RCC 7860 (cell line): Measurements from ENCODE around the gene YPEL2.
"Not testable (repeated sequence)": the region's sequence is repeated elsewhere in the genome, so short reads cannot be mapped to it uniquely, and the experiment has no call there.

Experiments used
- DNase-seq: peaks from one replicate; pipeline ENCODE4 v3.0.0-alpha.2; 2015; ENCODE audit warnings: low spot score
- FAIRE-seq: peaks from 2 replicates; lab custom pipeline; 2012; peaks lifted over from hg19 to GRCh38; lab: Jason Lieb, UNC

Gene YPEL2

DNA sequence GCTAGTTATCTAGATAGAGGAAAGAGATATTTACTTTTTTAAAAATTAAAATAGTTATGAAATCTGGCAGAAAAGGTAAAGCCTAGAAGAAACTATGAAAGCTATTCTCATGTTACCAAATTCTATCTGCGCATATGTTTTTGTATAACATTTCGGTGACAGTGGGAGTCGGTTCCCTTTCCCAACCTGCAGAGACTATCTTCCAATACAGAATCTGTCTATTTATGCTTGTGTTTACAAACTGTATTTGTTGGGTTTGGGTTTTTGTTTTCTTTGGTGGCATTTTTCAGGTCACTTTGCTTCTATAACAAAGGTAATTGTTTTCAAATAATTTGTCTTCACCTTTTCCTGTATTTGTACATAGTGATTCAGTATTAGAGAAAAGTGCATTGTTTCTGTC is 69.8 kb downstream of the YPEL2 start:
- DNase-seq (no peak), FAIRE-seq (no peak)

DNA sequence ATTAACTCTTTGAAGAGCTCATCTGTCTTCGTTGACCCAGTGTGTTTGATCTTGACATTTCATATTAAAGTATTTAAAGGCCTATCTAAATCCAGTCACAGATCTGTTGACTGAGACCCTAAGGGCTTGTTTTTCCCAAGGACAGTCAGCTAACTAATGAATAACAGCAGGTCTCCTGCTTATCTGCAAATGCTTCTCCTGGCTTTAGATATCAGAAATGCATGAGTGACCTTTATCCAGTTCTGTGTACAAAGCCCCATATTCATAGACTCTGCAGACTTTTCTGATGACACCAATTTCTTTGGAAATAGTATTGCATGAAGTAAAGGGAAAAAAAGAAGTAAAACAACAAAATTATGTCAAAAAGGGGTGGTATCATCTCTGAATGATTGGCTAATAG is 70.3 kb downstream of the YPEL2 start:
- FAIRE-seq (no peak), DNase-seq (no peak)

DNA sequence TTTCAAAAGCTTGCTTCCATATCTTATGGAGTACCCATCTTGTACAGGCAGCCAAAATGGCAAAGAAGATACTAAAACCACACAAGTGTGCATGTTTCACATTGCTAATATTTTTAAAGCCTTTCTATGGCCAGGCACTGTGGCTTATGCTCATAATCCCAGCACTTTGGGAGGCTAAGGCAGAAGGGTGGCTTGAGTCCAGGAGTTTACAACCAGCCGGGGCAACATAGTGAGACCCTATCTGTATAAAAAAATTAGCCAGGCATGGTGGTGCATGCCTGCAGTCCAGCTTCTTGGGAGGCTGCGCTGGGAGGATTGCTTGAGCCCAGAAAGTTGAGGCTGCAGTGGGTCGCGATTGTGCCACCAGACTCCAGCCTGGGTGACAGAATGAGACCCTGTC is 71.3 kb downstream of the YPEL2 start:
- FAIRE-seq (no peak), DNase-seq (no peak)

DNA sequence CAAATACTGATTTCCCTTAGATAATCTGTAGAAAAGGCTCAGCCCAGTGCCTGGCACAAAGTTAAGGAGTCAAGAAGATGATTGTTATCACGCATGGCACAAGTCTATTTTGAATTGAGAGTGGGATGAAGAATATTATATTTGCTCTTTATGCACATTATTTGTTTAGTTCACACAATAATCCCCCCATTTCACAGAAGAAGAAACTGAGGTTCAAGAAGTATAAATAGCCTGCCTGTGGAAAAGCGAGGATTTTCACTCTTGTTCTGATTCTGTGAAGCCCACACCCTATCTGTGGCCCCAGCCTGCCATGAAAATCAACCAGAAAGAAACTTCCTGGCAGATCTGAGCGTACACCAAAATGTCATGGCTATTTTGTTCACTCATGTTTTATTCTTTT is 73.0 kb downstream of the YPEL2 start:
- FAIRE-seq, result no peak
- no peak for DNase-seq

DNA sequence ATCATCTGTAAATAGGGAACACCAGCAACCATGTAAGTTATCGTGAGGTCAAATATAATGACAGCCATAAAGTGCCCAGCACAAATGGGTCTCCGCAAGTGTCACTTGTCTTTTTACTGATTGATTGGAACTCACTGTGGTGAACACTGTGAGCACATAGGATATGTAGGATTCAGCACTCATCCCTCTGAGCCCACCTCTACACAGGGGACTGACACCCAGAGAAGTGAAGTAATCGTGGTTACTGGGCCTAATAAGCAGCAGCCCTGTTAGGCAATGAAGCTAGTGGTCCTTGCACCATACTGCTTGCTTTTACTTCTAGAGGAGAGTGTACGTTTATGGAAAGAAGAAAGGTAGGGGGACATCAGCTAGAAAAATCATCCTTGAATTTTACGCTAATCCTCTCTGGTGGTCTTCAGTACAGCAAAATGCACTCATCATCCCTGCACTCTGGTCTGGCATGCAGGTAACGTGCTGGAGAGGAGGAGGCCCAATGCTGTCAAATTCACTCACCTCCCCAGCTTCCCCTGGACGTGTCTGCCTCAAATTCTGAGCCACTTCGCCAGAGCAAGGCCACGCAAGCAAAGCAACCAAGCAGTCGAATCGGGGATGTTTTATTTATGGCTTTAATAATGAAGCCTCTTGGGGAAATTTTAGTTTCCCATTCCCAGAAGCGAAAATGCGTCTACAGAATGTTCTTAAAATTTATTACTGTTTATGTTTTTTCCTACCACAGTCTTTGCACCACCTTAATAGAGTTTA is 74.7 kb downstream of the YPEL2 start:
- FAIRE-seq (no peak), DNase-seq (no peak)

DNA sequence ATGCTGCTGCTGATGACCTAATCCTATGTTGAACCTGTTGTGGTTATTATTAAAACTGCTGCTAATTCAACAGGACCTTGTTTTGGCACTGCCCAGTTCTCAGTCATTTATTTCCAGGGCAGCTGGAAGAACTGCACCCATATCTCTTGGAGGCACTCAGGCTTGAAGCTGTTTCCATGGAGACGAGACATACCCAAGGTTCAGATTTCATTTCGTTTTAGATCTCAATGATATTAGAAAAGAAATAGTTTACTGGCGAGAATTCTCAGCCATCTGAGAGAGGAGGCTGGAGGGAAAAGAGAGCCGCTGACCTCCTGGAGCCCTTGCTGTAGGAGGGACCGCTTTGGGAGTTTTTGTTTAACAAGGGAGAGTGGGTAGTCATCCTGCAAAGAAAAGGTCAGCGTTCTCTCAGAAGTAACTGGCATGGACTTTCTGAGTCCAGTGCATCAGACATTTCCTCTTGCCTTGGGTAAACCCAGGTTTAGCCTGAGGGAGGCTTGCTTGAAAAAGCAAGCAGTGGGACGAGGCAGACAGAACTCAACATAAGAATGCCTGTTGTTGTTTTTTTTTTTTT is 75.4 kb downstream of the YPEL2 start:
- DNase-seq, result peak; percentile 83
- peak; percentile 90 for FAIRE-seq

DNA sequence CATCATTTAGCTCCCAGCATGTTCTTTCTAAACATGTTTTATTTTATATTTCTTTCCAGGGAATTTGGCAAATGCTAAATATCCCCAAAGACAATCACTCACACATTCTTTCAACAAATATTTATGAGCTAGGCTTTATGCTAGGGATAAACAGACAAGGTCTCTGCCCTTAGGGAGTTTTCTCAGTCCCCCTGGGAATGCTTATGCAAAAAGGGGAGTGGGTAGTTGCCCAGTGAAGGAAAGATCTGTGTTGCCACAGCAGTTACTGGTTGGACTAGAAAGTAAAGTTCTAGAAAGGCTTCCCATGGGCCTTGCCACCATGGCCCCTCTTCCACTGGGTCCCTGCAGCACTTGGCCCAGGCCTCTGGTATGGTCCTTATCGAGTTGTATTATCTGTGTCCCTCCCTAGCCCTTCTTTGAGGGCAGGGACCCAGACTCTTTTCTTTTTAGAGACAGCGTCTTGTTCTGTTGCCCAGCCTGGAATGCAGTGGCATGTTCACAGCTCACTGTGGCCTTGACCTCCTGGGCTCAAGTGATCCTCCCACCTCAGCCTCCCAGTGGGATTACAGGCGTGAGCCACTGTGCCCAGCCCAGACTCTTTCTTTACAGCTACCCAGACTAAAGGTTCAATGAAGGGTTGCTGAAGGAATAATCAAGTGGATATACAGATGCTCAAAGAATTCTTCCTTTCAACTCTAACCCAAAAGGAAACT is 78.0 kb downstream of the YPEL2 start:
- FAIRE-seq, result no peak
- no peak for DNase-seq

DNA sequence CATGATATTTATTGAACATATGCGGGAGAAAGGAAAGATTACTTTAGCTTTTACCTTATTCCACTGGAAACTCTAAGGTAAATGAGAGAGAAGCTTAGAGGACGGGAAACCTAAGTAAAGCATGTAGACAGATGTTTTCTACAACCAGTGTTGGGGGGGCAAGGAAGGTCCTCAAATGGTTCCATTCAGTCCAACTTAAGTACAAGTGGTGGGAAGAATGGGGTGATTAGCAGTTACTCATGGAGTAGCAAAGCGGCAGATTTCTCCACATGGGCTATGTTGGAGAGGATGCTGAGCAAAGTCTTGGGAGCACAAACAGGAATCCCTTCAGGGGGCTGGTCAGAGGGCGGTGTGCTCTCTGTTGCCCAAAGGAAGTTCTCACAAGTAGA is 78.6 kb downstream of the YPEL2 start:
- FAIRE-seq (no peak), DNase-seq (no peak)

DNA sequence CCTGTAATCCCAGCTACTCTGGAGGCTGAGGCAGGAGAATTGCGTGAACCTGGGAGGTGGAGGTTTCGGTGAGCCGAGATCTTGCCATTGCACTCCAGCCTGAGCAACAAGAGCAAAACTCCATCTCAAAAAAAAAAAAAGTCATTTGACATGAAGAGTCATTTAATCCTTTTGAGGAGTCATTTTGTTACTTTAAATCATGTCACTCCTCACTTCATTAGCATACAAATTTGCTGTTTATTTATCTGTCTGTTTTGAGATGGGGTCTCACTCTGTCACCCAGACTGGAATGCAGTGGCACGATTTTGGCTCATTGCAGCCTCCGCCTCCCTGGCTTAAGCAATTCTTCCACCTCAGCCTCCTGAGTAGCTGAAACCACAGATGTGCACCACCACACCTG is 81.0 kb downstream of the YPEL2 start:
- not testable (repeated sequence) for FAIRE-seq

DNA sequence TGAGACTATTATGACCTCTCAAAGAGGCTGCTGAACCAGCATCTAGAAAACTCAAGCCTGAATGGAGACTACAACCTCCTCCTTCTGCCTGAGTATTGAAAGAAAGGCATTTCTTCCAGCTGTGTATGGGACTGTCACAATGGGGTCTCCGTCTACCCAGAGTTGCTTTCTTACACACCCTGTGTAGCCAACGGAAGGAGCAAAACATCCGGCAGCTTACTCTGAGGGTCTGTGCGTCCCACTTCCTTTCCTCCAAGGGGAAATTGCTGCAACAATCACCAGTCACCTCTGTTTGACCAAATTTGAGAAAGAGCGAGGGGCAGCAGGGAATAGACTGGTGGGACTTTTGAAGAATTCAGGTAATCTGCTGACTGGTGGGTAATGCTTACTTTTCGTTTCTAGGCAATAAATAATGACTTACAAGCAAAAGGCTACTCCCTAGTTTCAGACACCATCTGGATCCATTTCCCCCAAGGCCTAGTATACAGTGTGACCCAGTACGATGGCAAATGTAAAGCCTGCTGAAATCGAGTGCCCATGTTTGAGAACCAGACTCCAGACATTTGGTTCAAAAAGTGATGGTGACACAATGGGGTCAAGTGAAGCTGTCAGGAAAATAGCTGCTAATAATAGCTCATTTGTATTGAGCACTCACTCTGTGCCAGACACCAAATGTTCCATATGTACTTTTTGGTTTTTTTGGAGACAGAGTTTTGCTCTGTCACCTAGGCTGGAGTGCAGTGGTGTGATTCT is 81.7 kb downstream of the YPEL2 start:
- FAIRE-seq (no peak), DNase-seq (no peak)

More for the DNA sequence above, 81.0 kb downstream of the YPEL2 start:
- DNase-seq, result not testable (repeated sequence)

DNA sequence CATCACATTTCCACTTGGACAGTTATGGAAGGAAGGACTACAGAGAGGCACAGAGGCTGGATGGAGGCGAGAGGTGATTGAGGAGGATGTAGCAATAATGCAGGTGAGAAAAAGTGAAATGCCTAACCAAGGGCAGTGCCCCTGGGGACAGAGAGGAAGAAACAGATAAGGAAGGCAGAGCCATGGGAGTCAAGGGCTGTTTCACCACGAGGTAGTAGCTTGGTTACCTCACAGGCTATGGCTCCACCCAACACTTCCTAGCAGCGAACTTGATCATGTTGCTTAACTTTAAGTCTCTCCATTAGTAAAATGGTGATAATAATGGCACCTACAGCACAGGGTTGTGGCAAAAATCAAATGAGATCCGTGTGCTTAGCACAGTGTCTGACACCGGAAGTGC is 83.9 kb downstream of the YPEL2 start:
- FAIRE-seq, result no peak
- DNase-seq, result no peak

DNA sequence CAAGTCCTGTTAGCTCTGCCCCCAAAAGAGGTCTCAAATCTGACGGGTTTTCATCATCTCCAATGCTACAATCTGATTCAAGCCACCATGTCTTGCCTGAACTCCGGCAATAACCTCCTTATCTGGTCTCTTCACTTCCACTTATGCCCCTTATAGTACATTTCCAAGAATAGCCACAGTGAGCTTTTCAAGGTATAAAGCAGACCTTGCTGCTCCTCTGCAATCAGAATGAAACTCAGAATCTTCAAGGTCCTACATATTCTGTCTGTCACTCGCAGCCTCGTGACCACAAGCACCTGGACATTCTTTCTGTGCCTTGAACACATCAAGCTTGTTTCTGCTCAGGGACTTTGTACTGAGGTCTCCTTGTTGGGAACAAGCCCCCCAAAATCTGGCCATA is 84.7 kb downstream of the YPEL2 start:
- no peak for FAIRE-seq
- DNase-seq, result no peak

DNA sequence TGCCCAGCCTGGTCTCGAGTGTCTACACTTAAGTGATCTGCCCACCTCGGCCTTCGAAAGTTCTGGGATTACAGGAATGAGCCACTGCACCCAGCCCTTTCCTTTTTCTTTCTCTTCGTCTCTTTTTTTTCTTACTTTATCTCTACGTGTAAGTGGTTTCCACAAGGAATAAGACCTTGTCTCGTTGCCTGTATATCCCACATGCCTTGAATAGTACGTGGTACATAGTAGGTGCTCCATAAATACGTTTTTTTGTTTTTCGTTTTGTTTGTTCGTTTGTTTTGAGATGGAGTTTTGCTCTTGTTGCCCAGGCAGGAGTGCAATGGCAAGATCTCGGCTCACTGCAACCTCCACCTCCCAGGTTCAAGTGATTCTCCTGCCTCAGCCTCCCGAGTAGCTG is 86.0 kb downstream of the YPEL2 start:
- FAIRE-seq (no peak), DNase-seq (no peak)

DNA sequence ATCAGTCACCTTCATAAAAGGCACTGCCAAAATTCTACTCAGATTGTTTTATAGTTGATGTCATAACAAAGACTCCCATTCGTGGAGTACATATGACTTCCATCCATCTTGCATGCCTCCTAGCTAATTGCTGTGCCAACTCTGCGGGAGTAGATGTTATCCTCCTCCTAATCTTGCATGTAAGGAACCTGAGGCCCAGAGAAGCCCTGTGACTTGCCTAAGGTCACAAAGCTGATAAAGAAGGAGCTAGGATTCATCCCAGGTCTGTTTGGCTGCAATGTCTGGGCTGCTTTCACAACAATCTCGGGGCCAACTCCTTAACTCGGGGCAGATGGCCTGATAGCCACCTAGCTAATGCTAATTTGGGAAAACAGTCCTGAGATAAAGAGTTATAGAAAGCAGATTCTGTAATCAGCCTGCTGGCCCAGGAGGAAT is 87.3 kb downstream of the YPEL2 start:
- no peak for FAIRE-seq
- no peak for DNase-seq

DNA sequence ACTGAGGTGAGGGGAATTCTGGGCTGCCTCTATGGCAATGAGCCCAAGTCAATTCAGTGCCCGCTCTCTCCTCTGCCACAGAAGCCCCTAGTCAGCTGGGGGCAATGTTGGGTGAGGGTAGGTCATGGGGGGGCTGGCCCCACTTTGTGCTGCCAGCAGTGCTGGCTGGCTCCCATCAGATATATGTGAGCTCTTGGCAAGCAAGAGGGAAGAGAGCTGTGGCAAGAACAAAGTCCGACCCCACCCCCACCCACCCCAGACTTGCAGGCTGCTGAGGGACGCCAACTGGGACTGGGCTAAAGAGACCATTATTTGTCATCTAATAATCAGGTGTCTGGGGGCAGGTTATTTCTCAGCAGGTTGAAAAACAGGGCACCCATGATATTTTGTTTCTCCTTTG is 89.4 kb downstream of the YPEL2 start:
- DNase-seq (no peak), FAIRE-seq (no peak)

DNA sequence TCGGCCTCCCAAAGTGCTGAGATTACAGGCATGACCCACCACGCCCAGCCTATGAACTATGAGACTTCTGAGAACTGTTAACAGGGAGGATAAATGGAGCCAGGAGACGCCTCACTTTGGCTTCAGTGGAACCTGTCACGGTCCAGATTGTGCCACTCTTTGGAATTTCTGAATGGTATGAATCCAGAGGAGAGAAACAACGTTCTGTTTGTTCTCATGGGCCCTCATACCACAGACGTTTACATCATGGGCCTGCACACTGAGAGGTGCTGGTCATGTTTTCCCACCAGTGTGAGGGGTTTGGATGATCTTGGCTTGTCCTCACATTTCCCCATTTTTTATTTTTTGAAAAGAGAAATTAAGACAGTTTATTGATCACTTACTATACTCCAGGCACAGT is 90.3 kb downstream of the YPEL2 start:
- FAIRE-seq (no peak), DNase-seq (no peak)

DNA sequence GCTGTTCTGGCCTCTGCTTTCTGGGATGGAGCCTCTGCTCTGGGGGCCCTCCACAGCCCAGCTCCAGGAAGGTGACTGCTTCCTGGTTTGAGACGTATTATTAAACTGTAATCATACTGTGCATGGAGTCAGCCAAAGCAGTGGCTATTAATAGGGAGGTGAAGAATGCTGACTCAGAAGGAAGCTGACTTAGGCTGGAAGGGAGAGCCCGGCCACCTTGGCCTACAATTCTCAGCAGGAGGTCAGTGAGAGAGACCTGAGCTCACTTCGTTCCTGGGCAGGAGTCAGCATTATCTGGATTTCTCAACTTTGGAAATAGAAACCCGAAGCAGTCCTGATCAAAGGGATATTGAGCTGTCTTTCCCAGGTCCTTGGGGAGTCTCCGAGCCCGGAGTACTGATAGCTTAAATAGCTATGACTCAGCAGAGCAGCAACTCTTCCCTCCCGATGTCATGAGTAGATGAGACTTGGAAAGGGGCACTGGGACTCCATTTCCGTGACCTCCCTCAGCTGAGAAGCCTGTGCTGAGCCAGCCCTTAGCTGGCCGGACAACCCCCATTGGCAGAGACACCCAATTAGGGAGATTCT is 91.8 kb downstream of the YPEL2 start:
- FAIRE-seq (peak; percentile 65), DNase-seq (peak; percentile 89)

DNA sequence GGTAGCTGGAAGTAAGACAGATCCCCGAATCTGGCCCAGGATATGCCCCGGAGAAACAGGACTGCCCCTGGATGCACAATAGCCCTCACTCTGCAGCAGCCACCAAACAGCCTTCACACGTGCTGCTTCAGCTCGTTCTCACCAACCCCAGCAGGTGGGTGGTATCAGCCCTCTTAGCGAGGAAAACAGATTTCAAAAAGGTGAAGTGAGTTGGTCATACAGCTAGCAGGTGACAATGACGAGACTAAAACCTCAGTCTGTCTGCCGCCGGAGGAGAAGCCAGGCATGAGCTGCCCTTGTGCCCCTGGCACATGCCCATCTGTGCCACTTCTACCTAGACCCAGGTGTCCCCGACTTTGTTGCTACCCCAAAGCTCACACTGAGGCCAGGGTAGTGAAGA is 92.4 kb downstream of the YPEL2 start:
- FAIRE-seq, result no peak

DNA sequence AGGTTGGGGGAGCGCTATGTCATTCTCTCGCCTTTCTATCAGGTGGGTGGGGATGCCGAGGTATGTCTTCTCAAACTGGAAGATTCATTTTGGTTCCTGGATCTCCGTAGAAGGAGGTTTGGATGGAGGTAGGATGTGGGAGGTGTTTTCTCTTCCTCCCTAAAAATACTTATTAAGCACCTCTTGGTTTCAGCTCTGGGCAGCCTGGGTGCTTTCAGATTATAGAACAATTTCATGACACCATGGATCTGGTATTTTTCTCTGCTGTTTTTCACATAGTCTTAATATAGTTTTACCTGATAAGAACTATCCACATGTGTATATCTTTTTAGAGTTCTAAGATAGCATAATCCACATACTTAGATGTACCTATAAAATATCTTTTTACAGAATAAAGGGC is 92.9 kb downstream of the YPEL2 start:
- no peak for FAIRE-seq

More for the DNA sequence above, 92.4 kb downstream of the YPEL2 start:
- DNase-seq, result no peak

DNA sequence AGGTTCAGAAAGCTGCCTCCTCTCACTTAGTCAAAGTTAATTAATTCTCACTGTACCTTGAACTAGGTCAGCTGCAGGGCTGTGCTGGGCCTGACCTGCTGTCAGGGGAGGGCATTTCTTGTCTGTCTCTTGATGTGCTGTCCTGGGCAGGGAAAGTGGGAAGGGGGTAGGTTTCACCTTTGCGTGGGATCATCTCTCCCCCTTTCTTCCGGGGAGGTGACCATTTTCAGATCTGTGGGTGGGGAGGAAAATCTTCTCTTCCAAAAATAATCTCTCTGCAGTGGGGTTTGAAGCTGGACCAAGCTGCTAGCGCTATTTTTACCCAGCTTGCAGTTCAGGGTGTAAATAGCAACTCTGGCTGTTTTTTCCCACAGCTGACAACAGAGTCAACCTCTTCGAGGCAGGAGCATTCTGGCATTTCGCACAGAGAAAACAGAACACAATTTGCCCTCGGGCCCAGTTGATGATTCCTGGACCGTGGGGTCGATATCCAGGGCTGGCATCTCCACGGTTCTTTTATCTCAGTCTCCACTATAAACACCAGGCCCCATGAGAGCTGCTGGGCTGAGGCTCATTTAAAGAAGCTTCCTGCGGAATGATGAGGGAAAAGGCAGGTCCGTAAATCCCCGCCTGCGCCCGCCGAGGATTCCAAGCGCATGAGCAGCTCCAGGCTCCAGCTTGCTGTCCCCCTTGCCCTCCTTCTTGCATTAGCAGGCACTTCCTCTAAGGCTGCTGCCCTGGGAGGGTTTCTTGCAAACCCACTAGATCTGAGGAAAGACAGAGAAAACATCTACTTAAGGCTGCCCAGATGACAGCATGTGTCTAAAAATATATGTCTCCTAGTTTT is 93.9 kb downstream of the YPEL2 start:
- FAIRE-seq (no peak), DNase-seq (no peak)

More for the DNA sequence above, 92.9 kb downstream of the YPEL2 start:
- DNase-seq, result no peak
